H1 (cell line): Measurements from ENCODE around the gene HDC.

Experiments
- BCL11A ChIP-seq, 2 experiments: IDR thresholded peaks; one replicate each; pipeline ENCODE4 v1.6.1; 2011; ENCODE audit warnings: low read depth in 2 of 2, low read length in 2 of 2, mild to moderate bottlenecking in 2 of 2
- CEBPB ChIP-seq: IDR thresholded peaks from 2 replicates; pipeline ENCODE4 v1.6.1; 2012; ENCODE audit warnings: low read depth, low read length
- EGR1 ChIP-seq: IDR thresholded peaks from 2 replicates; pipeline ENCODE4 v1.6.1; 2011; ENCODE audit warnings: low read depth, low read length, borderline replicate concordance
- EP300 ChIP-seq, 2 experiments: IDR thresholded peaks; 1 replicate in 1 of 2; 2 replicates in 1 of 2; pipeline ENCODE4 v1.6.1; 2011 to 2012; ENCODE audit warnings: low read depth in 2 of 2, low read length in 2 of 2, mild to moderate bottlenecking in 2 of 2, borderline replicate concordance in 1 of 2, inconsistent platforms in 1 of 2, moderate library complexity in 1 of 2
- EZH2 ChIP-seq: fragments of 200-600 bp; sonication (generic); IDR thresholded peaks from 2 replicates; pipeline ENCODE4 v1.7.1; 2012; ENCODE audit warnings: low read depth, mild to moderate bottlenecking, moderate library complexity, low read length, inconsistent platforms; ENCODE audit not compliant: severe bottlenecking
- MAFK ChIP-seq: IDR thresholded peaks from 2 replicates; pipeline ENCODE4 v1.6.1; 2012; ENCODE audit warnings: low read depth, mild to moderate bottlenecking, improper control_type of control experiment, low read length
- POLR2A ChIP-seq, 2 experiments: IDR thresholded peaks; 1 replicate in 1 of 2; 2 replicates in 1 of 2; pipeline ENCODE4 v1.6.1; 2011; ENCODE audit warnings: low read depth in 2 of 2, low read length in 2 of 2, mild to moderate bottlenecking in 2 of 2; ENCODE audit errors: control extremely low read depth in 1 of 2
- RAD21 ChIP-seq, 2 experiments: IDR thresholded peaks in 1 of 2; conservative IDR thresholded peaks in 1 of 2; 2 replicates each; pipeline ENCODE4 v1.6.1; 2011; ENCODE audit warnings: low read depth in 2 of 2, low read length in 2 of 2, improper control_type of control experiment in 1 of 2, inconsistent platforms in 1 of 2, mild to moderate bottlenecking in 1 of 2, moderate library complexity in 1 of 2
- RFX5 ChIP-seq: IDR thresholded peaks from 2 replicates; pipeline ENCODE4 v1.6.1; 2011; ENCODE audit warnings: low read depth, low read length, improper control_type of control experiment, borderline replicate concordance
- TF ChIP-seq, protein P1 (sequence below), 3 experiments: IDR thresholded peaks; 1 replicate in 2 of 3; 2 replicates in 1 of 3; pipeline versions ENCODE4 v1.5.1 to v1.6.1; 2011; ENCODE audit warnings: low read length in 3 of 3, mild to moderate bottlenecking in 3 of 3, inconsistent platforms in 2 of 3, low read depth in 1 of 3, moderate library complexity in 1 of 3; ENCODE audit not compliant: insufficient read depth in 1 of 3; ENCODE audit errors: control extremely low read depth in 1 of 3
- TF ChIP-seq, protein P2 (sequence below): IDR thresholded peaks from 2 replicates; pipeline ENCODE4 v1.6.1; 2012; ENCODE audit warnings: inconsistent platforms

DNA sequence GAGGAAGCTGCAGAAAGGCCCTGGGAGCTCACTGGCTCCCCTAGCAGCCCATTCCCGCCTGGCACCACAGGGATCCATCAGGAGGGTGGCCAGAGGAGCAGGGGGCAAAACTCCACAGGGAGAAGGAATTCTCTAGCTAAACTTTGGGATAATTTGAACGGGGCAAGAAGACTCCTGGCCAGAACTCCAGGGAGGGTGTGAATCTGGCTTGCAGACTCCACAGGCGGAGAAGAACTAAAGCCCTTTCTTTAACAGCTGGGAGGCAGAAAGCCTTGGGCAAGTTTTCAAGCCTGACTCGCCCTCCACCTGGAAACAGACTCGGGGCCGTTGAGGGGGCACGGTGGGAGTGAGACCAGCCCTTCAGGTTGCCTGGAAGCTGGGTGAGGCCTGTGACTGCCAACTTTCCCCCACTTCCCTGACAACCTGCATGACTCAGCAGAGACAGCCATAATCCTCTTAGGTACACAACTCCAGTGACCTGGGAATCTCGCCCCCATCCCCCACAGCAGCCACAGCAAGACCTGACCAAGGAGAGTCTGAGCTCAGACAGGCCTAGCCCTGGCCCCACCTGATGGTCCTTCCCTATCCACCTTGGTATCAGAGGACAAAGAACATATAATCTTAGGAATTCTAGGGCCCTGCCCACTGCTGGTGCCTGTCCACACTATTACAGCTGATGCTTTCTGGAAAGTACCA, 54.9 kb downstream of the HDC start:
- TF ChIP-seq MAFK: peak; percentile 43; the same call in 1 of the 2 replicates
- TF ChIP-seq, protein P1, sequence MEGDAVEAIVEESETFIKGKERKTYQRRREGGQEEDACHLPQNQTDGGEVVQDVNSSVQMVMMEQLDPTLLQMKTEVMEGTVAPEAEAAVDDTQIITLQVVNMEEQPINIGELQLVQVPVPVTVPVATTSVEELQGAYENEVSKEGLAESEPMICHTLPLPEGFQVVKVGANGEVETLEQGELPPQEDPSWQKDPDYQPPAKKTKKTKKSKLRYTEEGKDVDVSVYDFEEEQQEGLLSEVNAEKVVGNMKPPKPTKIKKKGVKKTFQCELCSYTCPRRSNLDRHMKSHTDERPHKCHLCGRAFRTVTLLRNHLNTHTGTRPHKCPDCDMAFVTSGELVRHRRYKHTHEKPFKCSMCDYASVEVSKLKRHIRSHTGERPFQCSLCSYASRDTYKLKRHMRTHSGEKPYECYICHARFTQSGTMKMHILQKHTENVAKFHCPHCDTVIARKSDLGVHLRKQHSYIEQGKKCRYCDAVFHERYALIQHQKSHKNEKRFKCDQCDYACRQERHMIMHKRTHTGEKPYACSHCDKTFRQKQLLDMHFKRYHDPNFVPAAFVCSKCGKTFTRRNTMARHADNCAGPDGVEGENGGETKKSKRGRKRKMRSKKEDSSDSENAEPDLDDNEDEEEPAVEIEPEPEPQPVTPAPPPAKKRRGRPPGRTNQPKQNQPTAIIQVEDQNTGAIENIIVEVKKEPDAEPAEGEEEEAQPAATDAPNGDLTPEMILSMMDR (IDR thresholded peaks at IDR 0.05; ENCODE audit: control extremely low read depth in 1 of 3, insufficient read depth in 1 of 3, low read depth in 1 of 3, low read length in 3 of 3): no peak
- no peak for TF ChIP-seq EZH2
- TF ChIP-seq EGR1: no peak
- TF ChIP-seq, protein P2, sequence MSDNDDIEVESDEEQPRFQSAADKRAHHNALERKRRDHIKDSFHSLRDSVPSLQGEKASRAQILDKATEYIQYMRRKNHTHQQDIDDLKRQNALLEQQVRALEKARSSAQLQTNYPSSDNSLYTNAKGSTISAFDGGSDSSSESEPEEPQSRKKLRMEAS: no peak
- TF ChIP-seq RFX5: no peak
- no peak for TF ChIP-seq EP300 (IDR thresholded peaks at IDR 0.05; ENCODE audit: borderline replicate concordance in 1 of 2, low read depth in 2 of 2, low read length in 2 of 2)
- TF ChIP-seq RAD21 (IDR thresholded peaks at IDR 0.05 in 1 of 2, conservative IDR thresholded peaks at IDR 0.05 in 1 of 2; ENCODE audit: low read depth in 2 of 2, low read length in 2 of 2): no peak
- TF ChIP-seq BCL11A (IDR thresholded peaks at IDR 0.05; ENCODE audit: low read depth in 2 of 2, low read length in 2 of 2): no peak
- TF ChIP-seq POLR2A (IDR thresholded peaks at IDR 0.05; ENCODE audit: control extremely low read depth in 1 of 2, low read depth in 2 of 2, low read length in 2 of 2): no peak
- no peak for TF ChIP-seq CEBPB
